ENCODE measurements around the gene ITIH5.
"Not testable (repeated sequence)": the region's sequence is repeated elsewhere in the genome, so short reads cannot be mapped to it uniquely, and the experiment has no call there.

The ITIH5 gene

DNA sequence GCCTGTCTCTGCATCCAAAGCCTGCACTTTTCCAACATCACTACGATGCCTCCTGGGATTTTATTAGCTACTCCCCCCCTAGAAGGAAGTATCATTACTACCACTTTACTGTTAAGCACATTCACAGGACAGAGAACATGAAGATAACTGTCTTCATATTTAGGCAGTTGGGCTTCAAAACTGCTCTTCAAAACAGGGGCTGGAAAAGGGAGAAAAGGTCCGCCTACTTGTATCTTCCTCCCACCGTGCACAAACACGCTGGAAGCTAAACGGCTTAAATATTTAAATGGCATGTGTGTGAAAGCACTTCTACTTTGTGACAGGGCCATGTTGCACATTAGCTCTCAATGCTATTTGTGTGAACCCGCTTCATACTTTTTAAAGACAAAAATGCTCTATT is 999 bp downstream of the ITIH5 start:
- TF ChIP-seq, protein P1, sequence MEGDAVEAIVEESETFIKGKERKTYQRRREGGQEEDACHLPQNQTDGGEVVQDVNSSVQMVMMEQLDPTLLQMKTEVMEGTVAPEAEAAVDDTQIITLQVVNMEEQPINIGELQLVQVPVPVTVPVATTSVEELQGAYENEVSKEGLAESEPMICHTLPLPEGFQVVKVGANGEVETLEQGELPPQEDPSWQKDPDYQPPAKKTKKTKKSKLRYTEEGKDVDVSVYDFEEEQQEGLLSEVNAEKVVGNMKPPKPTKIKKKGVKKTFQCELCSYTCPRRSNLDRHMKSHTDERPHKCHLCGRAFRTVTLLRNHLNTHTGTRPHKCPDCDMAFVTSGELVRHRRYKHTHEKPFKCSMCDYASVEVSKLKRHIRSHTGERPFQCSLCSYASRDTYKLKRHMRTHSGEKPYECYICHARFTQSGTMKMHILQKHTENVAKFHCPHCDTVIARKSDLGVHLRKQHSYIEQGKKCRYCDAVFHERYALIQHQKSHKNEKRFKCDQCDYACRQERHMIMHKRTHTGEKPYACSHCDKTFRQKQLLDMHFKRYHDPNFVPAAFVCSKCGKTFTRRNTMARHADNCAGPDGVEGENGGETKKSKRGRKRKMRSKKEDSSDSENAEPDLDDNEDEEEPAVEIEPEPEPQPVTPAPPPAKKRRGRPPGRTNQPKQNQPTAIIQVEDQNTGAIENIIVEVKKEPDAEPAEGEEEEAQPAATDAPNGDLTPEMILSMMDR (IDR thresholded peaks at IDR 0.05; ENCODE audit: control insufficient read depth, insufficient read depth, low read depth, low read length, missing control alignments): no peak
- DNase-seq (ENCODE audit: low read depth): no peak
- H3K4me3 ChIP-seq (ENCODE audit: control insufficient read depth, low read depth, low read length): no peak overlapping the region

DNA sequence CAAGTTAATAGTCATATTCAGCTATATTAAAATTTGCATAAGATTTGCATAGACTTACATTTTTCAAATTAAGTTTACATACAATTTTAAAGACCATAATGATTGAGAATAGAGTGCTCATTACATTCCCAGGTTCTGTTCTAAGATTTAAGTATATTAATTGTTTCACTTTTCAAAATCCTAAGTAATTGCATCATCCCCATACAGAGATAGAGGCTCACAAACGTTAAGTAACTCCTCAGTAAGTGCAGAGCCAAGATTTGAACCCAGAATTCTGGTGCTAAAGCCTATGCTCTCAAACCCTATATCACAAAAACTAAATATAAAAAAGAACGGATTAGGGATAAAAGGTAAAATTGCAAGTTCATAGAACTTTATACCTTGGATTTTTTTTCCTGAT is 2.1 kb downstream of the ITIH5 start:
- TF ChIP-seq, protein P1 (IDR thresholded peaks at IDR 0.05; ENCODE audit: control insufficient read depth, insufficient read depth, low read depth, low read length, missing control alignments): no peak
- DNase-seq (ENCODE audit: low read depth): no peak
- H3K4me3 ChIP-seq (ENCODE audit: control insufficient read depth, low read depth, low read length): no peak overlapping the region

DNA sequence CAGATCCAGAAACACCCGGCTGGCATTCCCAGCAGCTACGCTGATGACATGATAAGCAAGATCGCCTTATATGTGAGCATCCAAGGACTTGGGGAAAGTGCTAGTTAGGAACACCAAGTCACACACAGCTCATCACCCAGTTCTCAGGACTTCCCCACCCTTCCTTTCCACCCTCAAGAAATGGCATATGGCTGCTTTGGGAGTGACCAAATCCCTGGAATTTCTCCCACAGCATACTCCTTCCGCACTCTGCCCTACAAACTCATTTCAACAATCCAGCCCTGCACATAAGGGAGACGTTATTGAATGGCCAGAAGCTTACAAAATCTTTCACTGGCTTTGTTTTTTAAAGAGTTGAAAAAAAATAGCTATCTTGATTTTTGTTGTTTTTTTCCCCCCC is 4.2 kb downstream of the ITIH5 start:
- TF ChIP-seq, protein P1 (IDR thresholded peaks at IDR 0.05; ENCODE audit: control insufficient read depth, insufficient read depth, low read depth, low read length, missing control alignments): no peak
- H3K4me3 ChIP-seq (ENCODE audit: control insufficient read depth, low read depth, low read length): no peak overlapping the region
- no peak for DNase-seq (ENCODE audit: low read depth)

GRCh38 chr10:7659560-7659959 is 7.2 kb downstream of the ITIH5 start:
- DNase-seq (ENCODE audit: low read depth): no peak

DNA sequence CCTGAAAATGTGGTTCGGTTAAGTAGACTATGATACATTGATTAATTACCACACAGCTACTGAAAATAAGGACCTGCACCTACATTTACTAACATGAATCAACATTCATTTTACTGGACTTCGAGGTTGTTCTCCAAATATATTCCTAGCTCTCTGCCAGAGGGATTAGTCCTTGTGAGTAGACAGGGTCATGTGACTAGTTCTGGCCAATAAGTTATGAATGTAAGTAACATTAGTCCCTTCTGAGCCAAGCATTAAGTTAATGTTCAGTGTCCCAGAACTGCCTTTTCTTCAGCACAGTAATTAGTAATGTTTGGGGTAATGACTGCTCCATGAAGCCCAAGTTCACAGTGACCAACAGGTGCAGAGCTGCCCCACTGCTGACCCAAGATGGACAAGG is 9.2 kb downstream of the ITIH5 start:
- H3K4me3 ChIP-seq (ENCODE audit: control insufficient read depth, low read depth, low read length): no peak overlapping the region
- DNase-seq (ENCODE audit: low read depth): no peak
- TF ChIP-seq, protein P1 (IDR thresholded peaks at IDR 0.05; ENCODE audit: control insufficient read depth, insufficient read depth, low read depth, low read length, missing control alignments): no peak

More at GRCh38 chr10:7659560-7659959, 7.2 kb downstream of the ITIH5 start:
- H3K4me3 ChIP-seq (ENCODE audit: control insufficient read depth, low read depth, low read length): no peak overlapping the region
- TF ChIP-seq, protein P1 (IDR thresholded peaks at IDR 0.05; ENCODE audit: control insufficient read depth, insufficient read depth, low read depth, low read length, missing control alignments): no peak

DNA sequence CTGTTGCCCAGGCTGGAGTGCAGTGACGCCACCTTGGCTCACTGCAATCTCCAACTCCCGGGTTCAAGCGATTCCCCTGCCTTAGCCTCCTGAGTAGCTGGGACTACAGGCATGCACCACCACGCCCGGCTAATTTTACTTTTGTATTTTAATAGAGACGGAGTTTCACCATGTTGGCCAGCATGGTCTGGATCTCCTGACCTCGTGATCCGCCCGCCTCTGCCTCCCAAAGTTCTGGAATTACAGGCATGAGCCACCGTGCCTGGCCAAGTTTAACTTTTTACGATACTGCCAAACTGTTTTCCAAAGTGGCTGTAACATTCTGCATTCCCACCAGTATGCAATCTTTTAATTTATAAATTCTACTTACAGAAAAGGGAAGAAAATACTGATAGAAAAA is 9.7 kb downstream of the ITIH5 start:
- not testable (repeated sequence) for DNase-seq (ENCODE audit: low read depth); H3K4me3 ChIP-seq (ENCODE audit: control insufficient read depth, low read depth, low read length)

- DNase-seq (ENCODE audit: low read depth): no peak
- H3K4me3 ChIP-seq (ENCODE audit: control insufficient read depth, low read depth, low read length): no peak overlapping the region
- TF ChIP-seq, protein P1 (IDR thresholded peaks at IDR 0.05; ENCODE audit: control insufficient read depth, insufficient read depth, low read depth, low read length, missing control alignments): no peak
Observed at GRCh38 chr10:7651853-7652470, 14.8 kb downstream of the ITIH5 start.

All from AG09309 (cell line).